ENCODE measurements around the gene AGPAT2.

GRCh38 chr9:136713550-136713949, 26.3 kb upstream of the AGPAT2 start:
- no peak for TF ChIP-seq CSRNP3 (CRISPR knock-in tag; IDR thresholded peaks at IDR 0.05)
- TF ChIP-seq ZFP3 (CRISPR knock-in tag; IDR thresholded peaks at IDR 0.05), result no peak
- TF ChIP-seq PATZ1 (CRISPR knock-in tag; IDR thresholded peaks at IDR 0.05; ENCODE audit: borderline replicate concordance), result no peak
- TF ChIP-seq TSHZ2 (CRISPR knock-in tag; IDR thresholded peaks at IDR 0.05), result no peak
- TF ChIP-seq POU6F1 (CRISPR knock-in tag; IDR thresholded peaks at IDR 0.05; ENCODE audit: borderline replicate concordance, low read depth), result no peak
- no peak for TF ChIP-seq ZNF70 (CRISPR knock-in tag; IDR thresholded peaks at IDR 0.05)
- TF ChIP-seq OSR1 (CRISPR knock-in tag; IDR thresholded peaks at IDR 0.05), result no peak
- TF ChIP-seq GLIS3 (CRISPR knock-in tag; IDR thresholded peaks at IDR 0.05), result no peak
- TF ChIP-seq ZNF8 (CRISPR knock-in tag; IDR thresholded peaks at IDR 0.05), result no peak
- no peak for TF ChIP-seq ZNF565 (CRISPR knock-in tag; conservative IDR thresholded peaks at IDR 0.05; ENCODE audit: low read depth)
- no peak for TF ChIP-seq TOX (CRISPR knock-in tag; IDR thresholded peaks at IDR 0.05; ENCODE audit: borderline replicate concordance)

All from SK-N-SH treated with all-trans-retinoic acid at 6 μM for 48 hours (cell line).